Measurements from ENCODE around the gene DCD. TPM values are rescaled to one million over a fixed set of nuclear protein-coding genes. Genes with fewer than 3 reads are reported as not detected.

DCD gene
- total RNA-seq, 1 experiment from 2014 or later: not detected

- no peak overlapping the region for H2BK12ac ChIP-seq (ENCODE audit: insufficient read length, low read depth, low read length)
- H3K9me3 Mint-ChIP-seq: peaks cover 13 to 23% of the 10 kb centered on the region in 2 experiments
- H3K23me2 ChIP-seq (ENCODE audit: insufficient read length, low read depth, low read length, poor library complexity, severe bottlenecking): no peaks in the 10 kb centered on the region
- no peak overlapping the region for H3K27ac ChIP-seq (ENCODE audit: insufficient read length, low read depth, low read length)
- H2BK15ac ChIP-seq (ENCODE audit: low read depth, low read length): no peak overlapping the region
- H4K91ac ChIP-seq (ENCODE audit: insufficient read length, low read depth, low read length): no peak overlapping the region
- no peak overlapping the region for H3K27ac Mint-ChIP-seq
- no peak overlapping the region for H2BK5ac ChIP-seq (ENCODE audit: insufficient read length, low read length)
- no peak overlapping the region for H2AK5ac ChIP-seq (ENCODE audit: insufficient read length, low read length)
- H3K9ac ChIP-seq (ENCODE audit: extremely low read depth, insufficient read length, low read length): no peak overlapping the region
- no peak overlapping the region for H4K8ac ChIP-seq (replicated peaks; ENCODE audit: insufficient read length, low read depth, low read length)
- peaks cover 8 to 20% (median 17%) of the 10 kb centered on the region in 3 experiments for H3K36me3 Mint-ChIP-seq (ENCODE audit: insufficient read depth in 1 of 3, low read depth in 3 of 3)
- H3K4me3 Mint-ChIP-seq: no peak overlapping the region
- no peak overlapping the region for H3K23ac ChIP-seq (ENCODE audit: insufficient read length, low read depth, low read length)
- no peaks in the 10 kb centered on the region for H4K20me1 ChIP-seq (ENCODE audit: control insufficient read depth, insufficient read depth, insufficient read length)
- peak overlapping the region; percentile 64 for H3K18ac ChIP-seq (ENCODE audit: insufficient read length, low read depth, low read length)
- WGBS (ENCODE audit: extremely low coverage, insufficient read length, low lambda C conversion rate): no CpG with 5 or more reads among the region's 8 CpGs
- peaks cover 18% of the 10 kb centered on the region; the same call in 1 of the 2 replicates for H3K4me1 ChIP-seq (ENCODE audit: insufficient read depth, low read length)
- no peak for TF ChIP-seq CTCF (conservative IDR thresholded peaks at IDR 0.05)
- no peak overlapping the region for H4K5ac ChIP-seq (ENCODE audit: insufficient read length, low read depth, low read length)
- no peak overlapping the region for H2BK120ac ChIP-seq (ENCODE audit: low read depth, low read length, poor library complexity, severe bottlenecking)
- H2AFZ ChIP-seq (ENCODE audit: low read length): no peak overlapping the region
- peaks cover 23% of the 10 kb centered on the region for H3K27me3 Mint-ChIP-seq (ENCODE audit: low read depth)
- H3K27me3 ChIP-seq (ENCODE audit: insufficient read depth, low read length): peaks cover 2% of the 10 kb centered on the region; the same call in 1 of the 2 replicates
- no peak overlapping the region for H3T11ph ChIP-seq (ENCODE audit: low read length)
- no peak overlapping the region for H3K4ac ChIP-seq (ENCODE audit: low read depth, low read length)
- H3K79me2 ChIP-seq (ENCODE audit: insufficient read depth, low read length): no peaks in the 10 kb centered on the region
- peaks cover 29 to 44% of the 10 kb centered on the region in 2 experiments for H3K4me1 Mint-ChIP-seq
- no peak overlapping the region for H3K4me2 ChIP-seq (ENCODE audit: insufficient read depth, insufficient read length, low read length)
- no peak overlapping the region for H3K14ac ChIP-seq (ENCODE audit: insufficient read depth, low read length)
- H3K9me3 ChIP-seq (ENCODE audit: control insufficient read depth, low read depth, low read length): no peaks in the 10 kb centered on the region
- no peak overlapping the region for H2BK20ac ChIP-seq (ENCODE audit: low read depth, low read length, poor library complexity, severe bottlenecking)
- H3K56ac ChIP-seq (ENCODE audit: insufficient read length, low read depth, low read length): no peak overlapping the region
- no peak for DNase-seq
- no peaks in the 10 kb centered on the region for H3K79me1 ChIP-seq (ENCODE audit: insufficient read depth, low read depth, low read length, poor library complexity, severe bottlenecking)
Measured at GRCh38 chr12:54689034-54689372, 40.8 kb upstream of the DCD start.
